Left lung (tissue), 10 donors: ENCODE data around the gene HOXA1. TPM values are rescaled to one million over a fixed set of nuclear protein-coding genes. Genes with fewer than 3 reads are reported as not detected.
A peak's percentile ranks its signal among the peaks of the same experiment; 100 is the strongest.

Experiments used
- ATAC-seq: fragments of 200-7000 bp; cut with Tn5 transposase; one replicate; pipeline ENCODE4 v1.9.1; 2020; ENCODE audit warnings: moderate library complexity
- DNase-seq, 4 donors: peaks; one replicate each; pipeline ENCODE4 v3.0.0-alpha.2; 2013 to 2020
- H3K27ac ChIP-seq, 2 donors: fragments of 200-600 bp; sonication (generic) in 1 of 2; one replicate each; pipeline versions ENCODE4 v1.5.0 to v1.8.0; 2020 to 2021
- H3K27me3 ChIP-seq, 2 donors: fragments of 200-600 bp; sonication (generic) in 1 of 2; one replicate each; pipeline versions ENCODE4 v1.5.0 to v1.8.0; 2020 to 2021
- H3K36me3 ChIP-seq, 2 donors: fragments of 200-600 bp; sonication (generic) in 1 of 2; one replicate each; pipeline versions ENCODE4 v1.5.0 to v1.8.0; 2020 to 2021
- H3K4me1 ChIP-seq, 2 donors: fragments of 200-600 bp; one replicate each; pipeline ENCODE4 v1.8.0; 2021
- H3K4me3 ChIP-seq, 2 donors: fragments of 200-600 bp; sonication (generic) in 1 of 2; one replicate each; pipeline versions ENCODE4 v1.5.0 to v1.8.0; 2020 to 2021; ENCODE audit warnings: mild to moderate bottlenecking in 1 of 2
- H3K9me3 ChIP-seq, 2 donors: fragments of 200-600 bp; sonication (generic) in 1 of 2; one replicate each; pipeline versions ENCODE4 v1.5.0 to v1.8.0; 2020 to 2021
- CTCF ChIP-seq, 2 donors: fragments of 200-600 bp; sonication (generic) in 1 of 2; IDR thresholded peaks; one replicate each; pipeline versions ENCODE4 v1.5.0 to v1.8.0; 2021; ENCODE audit warnings: antibody characterized with exemption in 2 of 2
- intact Hi-C, 2 donors: fragments of 100-400 bp; cut with DNase I; formaldehyde crosslinking; loops; one replicate each; pipeline versions ENCODE4 v1.11.2 to v1.14.2; 2022
- polyA plus RNA-seq, 6 donors: library from polyadenylated mRNA; unstranded; fragments of 120-200 nt; gene quantifications; one replicate each; pipeline ENCODE4 v1.2.1, GENCODE V29; 2013; ENCODE audit not compliant: insufficient read length in 6 of 6
- total RNA-seq, 2 donors: library from RNA; stranded (reverse); fragmentation: NEBNext Ultra II Directional; extraction: Animal tissue kit (Norgen Biotek cat#: 25700); gene quantifications; one replicate each; pipeline ENCODE4 v1.2.1, GENCODE V29; 2021
- donor health status: DM: no; HTN: yes; CAD: no.
- donor health status: DM: no; HTN: no; CAD: no.

The HOXA1 gene
- total and polyA plus RNA-seq, 8 donors: 0.50 to 3.1 (median 2.1) TPM

DNA sequence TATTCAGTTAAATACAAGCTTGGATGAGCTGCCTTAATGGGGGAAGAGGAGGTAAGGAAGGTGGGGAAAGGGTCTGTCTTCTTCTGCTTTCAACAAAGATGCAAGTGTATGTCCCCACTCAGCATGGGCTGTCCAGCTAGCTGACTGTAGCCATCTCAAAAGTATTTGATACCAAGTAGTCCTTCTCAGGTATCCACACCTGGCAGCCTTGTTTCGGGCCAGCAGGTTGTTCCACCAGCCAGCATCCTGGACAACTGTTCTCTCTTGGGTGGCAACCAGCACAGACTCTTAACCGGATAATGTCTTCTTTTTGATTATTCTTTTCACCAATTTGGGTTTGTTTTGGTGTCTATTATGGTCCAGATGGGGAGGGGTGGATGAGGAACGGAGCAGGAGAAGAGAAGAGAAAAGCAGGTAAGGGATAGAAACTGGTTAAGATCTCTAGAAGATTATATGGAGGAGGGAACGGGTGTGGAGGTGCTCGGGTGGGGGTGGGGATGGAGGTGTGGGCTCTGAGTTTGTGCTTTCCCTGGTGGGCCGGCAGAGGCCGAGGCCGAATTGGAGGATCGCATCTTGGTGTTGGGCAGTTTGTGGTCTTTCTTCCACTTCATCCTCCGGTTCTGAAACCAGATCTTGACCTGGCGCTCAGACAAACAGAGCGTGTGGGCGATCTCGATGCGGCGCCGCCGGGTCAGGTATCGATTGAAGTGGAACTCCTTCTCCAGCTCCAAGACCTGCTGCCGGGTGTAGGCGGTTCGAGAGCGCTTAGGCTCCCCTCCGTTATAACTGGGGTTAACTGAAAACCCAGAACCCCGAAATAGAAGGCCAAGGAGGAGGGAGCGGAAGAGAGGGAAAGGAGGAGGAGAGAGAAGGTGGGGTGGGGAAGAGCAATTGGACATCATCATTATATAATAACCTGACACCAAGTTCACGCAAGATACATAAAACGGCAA, 33.3 kb upstream of the HOXA1 start:
- Histone ChIP-seq H3K4me3 (peak overlapping the region; percentile 19 to 49), H3K27ac (peak overlapping the region; percentile 81 to 82), H3K9me3 (no peaks in the 10 kb centered on the region), H3K27me3 (peaks cover 0 to 97% of the 10 kb centered on the region in 2 donors), H3K36me3 (no peaks in the 10 kb centered on the region), H3K4me1 (peaks cover 10 to 33% of the 10 kb centered on the region in 2 donors)
- TF ChIP-seq CTCF (IDR thresholded peaks at IDR 0.05): no peak
- intact Hi-C loops: no loop called here
- no peak for ATAC-seq
- DNase-seq: no peak

DNA sequence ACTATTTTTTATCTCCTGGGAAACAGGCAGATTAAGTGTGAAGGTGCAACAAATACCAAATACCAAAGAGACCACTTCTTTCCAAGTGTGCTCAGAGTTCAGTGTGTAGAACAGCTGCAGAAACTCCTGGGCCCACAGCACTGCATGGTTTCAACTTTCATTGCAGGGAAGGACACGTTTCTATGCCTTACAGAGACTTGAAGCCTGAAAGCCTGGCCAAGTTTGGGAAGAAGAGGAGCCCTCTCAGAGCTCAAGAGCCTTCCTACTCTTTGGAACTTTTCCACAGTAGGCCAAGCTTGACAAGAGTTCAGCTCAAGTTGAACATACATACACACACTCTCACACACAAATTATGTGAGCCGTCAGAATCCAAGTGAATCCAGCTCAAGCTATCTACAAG, 32.2 kb upstream of the HOXA1 start:
- Histone ChIP-seq H3K36me3 (no peaks in the 10 kb centered on the region), H3K4me3 (no peak overlapping the region), H3K27ac (peak overlapping the region in 1 of 2 donors; percentile 34), H3K4me1 (peaks cover 6 to 28% of the 10 kb centered on the region in 2 donors), H3K9me3 (no peaks in the 10 kb centered on the region), H3K27me3 (peaks cover 0 to 97% of the 10 kb centered on the region in 2 donors)
- DNase-seq (peak in 2 of 4 donors; percentile 91 to 96), ATAC-seq (no peak)
- intact Hi-C loops: no loop called here
- no peak for TF ChIP-seq CTCF (IDR thresholded peaks at IDR 0.05)

- DNase-seq (no peak), ATAC-seq (no peak)
- Histone ChIP-seq H3K4me1 (peaks cover 6 to 30% of the 10 kb centered on the region in 2 donors), H3K36me3 (no peaks in the 10 kb centered on the region), H3K9me3 (no peaks in the 10 kb centered on the region), H3K27me3 (peaks cover 0 to 97% of the 10 kb centered on the region in 2 donors), H3K27ac (no peak overlapping the region), H3K4me3 (no peak overlapping the region)
- intact Hi-C loops: no loop called here
- no peak for TF ChIP-seq CTCF (IDR thresholded peaks at IDR 0.05)
These were observed 31.0 kb upstream of the HOXA1 start for GRCh38 chr7:27126596-27127327.

DNA sequence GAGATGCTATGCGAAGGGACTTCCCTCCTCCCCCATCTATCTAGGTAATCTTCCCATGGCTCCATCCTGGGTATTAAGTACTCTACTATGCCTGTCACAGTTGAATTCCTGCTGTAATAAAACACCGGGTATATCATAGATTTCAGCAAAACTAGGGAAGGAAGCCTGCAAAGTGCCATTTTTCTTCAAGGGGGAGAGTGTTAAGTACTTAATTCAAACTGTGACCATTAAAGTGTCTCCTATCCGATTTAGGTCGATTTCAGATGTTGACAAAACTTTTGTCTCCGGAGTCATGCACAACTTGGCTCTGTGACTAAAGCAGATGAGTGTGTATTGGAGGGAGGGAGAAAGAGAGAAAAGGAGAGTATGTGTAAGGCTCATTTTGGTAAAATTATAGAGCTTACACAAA, 30.2 kb upstream of the HOXA1 start:
- intact Hi-C loops: no loop called here
- no peak for TF ChIP-seq CTCF (IDR thresholded peaks at IDR 0.05)

More for the DNA sequence above, 30.2 kb upstream of the HOXA1 start:
- DNase-seq: no peak
- H3K27ac ChIP-seq: peak overlapping the region in 1 of 2 donors; percentile 71
- H3K9me3 ChIP-seq: no peaks in the 10 kb centered on the region
- H3K27me3 ChIP-seq: peaks cover 0 to 91% of the 10 kb centered on the region in 2 donors
- peaks cover 6 to 25% of the 10 kb centered on the region in 2 donors for H3K4me1 ChIP-seq
- no peaks in the 10 kb centered on the region for H3K36me3 ChIP-seq
- no peak overlapping the region for H3K4me3 ChIP-seq
- no peak for ATAC-seq
